ENCODE data around the gene TNNT2.

DNA sequence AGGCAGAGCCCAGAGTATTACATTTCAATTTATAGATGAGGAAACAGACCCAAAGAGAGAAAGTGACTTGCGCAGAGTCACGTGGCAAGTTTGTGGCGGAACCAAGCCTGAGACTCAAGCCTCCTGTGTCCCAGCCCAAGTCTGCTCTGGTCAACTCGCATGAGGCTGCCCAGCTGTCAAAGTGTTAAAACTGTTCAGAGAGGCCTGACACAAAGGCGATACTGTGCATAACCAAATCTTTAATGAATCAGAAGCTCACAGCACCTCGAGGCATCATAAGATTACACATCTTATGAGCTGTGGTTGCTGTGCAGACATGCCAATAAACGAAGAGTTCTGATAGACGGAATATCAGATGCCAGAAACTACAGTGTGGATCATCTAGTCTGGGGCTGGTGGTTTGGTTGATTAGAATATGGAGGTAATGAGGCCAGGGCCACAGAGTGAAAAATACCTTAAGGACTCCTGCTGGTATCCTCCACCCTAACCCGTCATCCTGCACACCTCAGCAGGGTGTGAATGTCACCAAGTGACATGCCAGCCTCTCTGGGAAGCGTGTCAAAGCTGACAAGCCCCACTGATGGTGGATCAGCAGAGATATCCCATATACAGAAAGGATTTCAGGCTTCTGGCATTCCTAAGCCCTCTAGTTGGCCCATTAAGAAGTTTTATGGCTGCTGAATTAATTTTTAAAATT, 42.2 kb downstream of the TNNT2 start:
- TF ChIP-seq, protein P1, sequence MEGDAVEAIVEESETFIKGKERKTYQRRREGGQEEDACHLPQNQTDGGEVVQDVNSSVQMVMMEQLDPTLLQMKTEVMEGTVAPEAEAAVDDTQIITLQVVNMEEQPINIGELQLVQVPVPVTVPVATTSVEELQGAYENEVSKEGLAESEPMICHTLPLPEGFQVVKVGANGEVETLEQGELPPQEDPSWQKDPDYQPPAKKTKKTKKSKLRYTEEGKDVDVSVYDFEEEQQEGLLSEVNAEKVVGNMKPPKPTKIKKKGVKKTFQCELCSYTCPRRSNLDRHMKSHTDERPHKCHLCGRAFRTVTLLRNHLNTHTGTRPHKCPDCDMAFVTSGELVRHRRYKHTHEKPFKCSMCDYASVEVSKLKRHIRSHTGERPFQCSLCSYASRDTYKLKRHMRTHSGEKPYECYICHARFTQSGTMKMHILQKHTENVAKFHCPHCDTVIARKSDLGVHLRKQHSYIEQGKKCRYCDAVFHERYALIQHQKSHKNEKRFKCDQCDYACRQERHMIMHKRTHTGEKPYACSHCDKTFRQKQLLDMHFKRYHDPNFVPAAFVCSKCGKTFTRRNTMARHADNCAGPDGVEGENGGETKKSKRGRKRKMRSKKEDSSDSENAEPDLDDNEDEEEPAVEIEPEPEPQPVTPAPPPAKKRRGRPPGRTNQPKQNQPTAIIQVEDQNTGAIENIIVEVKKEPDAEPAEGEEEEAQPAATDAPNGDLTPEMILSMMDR (conservative IDR thresholded peaks at IDR 0.05; ENCODE audit: low read depth, low read length), result no peak
- no peak for TF ChIP-seq EZH2 (IDR thresholded peaks at IDR 0.05; ENCODE audit: borderline replicate concordance, low read depth, low read length, poor library complexity, severe bottlenecking)

Data from A673 (cell line).